DMS114 treated with DMSO at 0.1 percent for 48 hours (cell line): ENCODE data around the gene VPS13D.
"Not testable (repeated sequence)": the region's sequence is repeated elsewhere in the genome, so short reads cannot be mapped to it uniquely, and the experiment has no call there.

Source experiments
- DNase-seq: peaks from one replicate; lab custom pipeline; 2025; ENCODE audit not compliant: unreplicated experiment; lab: John Stamatoyannopoulos, UW

Gene VPS13D

DNA sequence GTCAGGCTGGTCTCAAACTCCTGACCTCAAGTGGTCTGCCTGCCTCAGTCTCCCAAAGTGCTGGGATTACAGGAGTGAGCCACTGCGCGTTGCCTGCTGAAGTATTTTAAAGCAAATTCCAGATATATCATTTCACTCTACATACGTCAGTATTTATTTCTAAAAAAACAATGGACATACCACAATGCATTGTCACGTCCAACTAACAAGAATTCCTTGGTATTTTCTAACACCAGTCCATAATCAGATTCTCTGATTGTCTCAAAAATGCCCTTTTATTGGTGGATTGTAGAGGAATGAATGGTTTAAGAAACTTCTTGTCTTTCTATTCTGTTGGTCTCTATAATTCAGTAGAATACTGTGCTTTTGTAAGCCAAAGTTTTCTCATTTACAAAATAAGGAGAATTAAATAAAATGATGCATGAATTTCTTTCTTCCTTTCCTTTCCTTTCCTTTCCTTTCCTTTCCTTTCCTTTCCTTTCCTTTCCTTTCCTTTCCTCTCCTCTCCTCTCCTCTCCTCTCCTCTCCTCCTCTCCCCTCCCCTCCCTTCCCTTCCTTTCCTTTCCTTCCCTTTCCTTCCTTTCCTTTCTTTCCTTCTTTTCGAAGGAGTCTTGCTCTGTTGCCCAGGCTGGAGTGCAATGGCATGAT is 55.8 kb downstream of the VPS13D start:
- no peak for DNase-seq

GRCh38 chr1:12287869-12288268 is 58.0 kb downstream of the VPS13D start:
- no peak for DNase-seq

DNA sequence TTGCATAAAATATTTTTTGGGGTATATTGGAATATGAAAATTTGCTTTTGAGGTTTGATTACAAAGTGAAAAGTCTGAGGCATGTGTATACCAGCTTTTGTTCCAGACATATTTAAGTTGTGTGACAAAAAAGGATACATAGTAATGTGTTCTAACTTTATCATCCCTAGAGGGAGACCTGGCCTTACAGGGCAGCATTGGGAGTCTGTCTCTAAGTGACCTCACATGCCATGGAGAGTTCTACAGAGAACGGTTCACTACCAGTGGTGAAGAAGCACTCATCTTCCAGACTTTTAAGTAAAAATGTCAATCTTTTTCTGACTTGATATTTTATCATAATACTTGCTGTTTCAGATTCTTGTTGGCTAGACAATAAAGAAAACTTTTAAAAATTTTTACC is 61.0 kb downstream of the VPS13D start:
- DNase-seq, result no peak

- no peak for DNase-seq
Measured at GRCh38 chr1:12293416-12293815, 63.6 kb downstream of the VPS13D start.

DNA sequence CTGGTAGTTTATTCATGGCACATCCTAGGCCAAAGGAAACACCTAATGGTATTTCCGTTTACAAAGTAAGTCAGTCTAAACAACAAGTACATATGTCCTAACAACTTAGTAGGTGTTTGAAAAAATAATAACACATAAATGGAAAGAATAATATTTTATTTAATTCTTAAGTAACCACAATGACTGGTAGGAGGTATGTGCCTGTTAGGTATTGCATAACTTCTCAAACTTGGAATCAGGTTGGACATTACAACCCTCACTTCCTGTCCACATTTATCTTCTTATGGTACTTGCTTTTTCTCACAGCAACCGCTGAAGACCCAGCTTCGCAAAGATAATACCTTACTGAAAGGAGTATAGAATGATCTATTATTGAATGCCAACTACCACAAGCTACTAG is 64.2 kb downstream of the VPS13D start:
- DNase-seq, result no peak

- DNase-seq, result no peak
Measured at GRCh38 chr1:12296016-12296415, 66.2 kb downstream of the VPS13D start.

DNA sequence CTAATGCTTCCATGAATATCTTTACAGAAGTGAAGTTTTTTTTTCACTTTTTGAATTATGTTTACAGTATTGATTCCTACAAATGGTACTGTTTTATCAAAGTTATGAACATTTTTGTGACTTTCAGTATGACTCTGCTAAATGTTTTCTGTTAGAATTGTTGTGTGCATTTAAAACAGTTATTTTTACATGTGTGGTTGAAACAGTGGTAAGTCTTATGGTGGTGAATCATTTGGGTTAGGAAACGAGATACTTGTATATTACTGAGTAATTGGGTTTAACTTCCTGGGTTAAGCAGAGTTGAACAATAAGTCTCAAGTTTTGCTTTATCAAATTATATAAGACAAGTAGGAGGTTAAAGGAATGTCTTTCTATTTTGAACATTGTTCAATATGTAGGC is 66.8 kb downstream of the VPS13D start:
- DNase-seq, result no peak

DNA sequence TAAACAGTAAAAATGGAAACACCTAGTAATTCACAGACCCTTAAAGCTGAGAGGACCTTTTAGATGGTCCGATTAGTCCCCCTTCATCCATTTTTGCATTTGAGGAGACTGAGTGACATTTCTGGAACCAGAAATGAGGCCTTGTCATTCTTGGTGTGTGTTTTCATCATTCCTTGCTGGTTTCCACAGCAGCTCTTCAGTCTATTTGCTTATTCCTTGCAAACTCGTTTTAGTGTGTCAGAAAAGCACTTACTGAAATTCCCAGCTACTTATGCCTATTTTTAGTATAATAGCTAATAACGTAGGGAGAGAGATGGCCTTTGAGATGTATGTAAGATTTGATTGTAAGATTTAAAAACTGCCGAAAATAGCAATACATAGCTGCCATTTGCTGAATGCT is 70.9 kb downstream of the VPS13D start:
- no peak for DNase-seq

DNA sequence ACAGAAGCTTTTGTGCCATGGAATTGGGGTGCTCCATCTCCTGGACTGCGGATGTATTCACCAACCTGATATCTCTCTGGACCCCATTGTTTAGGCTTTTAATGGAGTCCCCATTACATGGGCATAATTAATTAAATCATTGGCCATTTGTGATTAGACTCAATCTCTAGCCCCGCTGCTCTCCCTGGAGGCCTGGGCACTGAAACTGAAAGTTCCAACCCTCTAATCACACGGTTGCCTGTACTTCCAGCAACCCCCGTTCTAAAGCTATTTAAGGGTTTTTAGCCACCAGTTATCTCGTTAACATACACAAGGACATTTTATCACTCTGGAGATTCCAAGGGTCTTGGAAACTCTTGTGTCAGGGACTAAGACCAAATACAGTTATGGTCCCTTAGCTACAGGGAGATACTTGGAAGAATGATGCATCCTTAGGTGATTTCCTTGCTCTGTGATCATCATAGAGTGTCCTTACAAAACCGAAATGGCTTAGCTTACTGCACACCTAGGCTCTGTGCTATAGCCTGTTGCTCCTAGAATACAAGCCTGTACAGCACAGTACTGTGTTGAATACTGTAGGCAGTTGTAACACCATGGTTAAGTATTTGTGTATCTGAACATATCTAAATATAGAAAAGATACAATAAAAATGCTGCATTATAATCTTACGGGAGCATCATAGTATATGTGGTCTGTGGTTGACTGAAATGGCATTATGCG is 71.8 kb downstream of the VPS13D start:
- no peak for DNase-seq

GRCh38 chr1:12302798-12303447 is 73.1 kb downstream of the VPS13D start:
- no peak for DNase-seq

DNA sequence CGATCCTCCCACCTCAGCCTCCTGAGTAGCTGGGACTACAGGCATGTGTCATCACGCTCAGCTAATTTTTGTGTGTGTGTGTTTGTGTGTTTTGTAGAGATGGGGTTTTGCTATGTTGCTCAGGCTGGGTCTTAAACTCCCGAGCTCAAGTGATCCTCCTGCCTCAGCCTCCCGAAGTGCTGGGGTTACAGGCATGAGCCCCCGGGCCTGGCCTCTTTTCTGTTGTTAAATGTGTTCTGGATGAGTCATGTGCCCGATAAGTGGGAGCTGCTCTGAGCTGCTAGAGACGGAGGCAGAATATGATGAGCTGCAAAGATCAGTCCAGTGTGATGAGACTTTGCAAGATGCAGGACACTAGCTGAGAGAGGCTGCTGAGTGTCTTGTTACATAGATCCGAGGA is 75.5 kb downstream of the VPS13D start:
- DNase-seq, result no peak

- no peak for DNase-seq
Measured at GRCh38 chr1:12309783-12310742, 80.2 kb downstream of the VPS13D start.

- DNase-seq, result no peak
Measured at GRCh38 chr1:12314333-12314903, 84.6 kb downstream of the VPS13D start.

GRCh38 chr1:12315146-12315545 is 85.3 kb downstream of the VPS13D start:
- no peak for DNase-seq

GRCh38 chr1:12316331-12316730 is 86.5 kb downstream of the VPS13D start:
- no peak for DNase-seq

DNA sequence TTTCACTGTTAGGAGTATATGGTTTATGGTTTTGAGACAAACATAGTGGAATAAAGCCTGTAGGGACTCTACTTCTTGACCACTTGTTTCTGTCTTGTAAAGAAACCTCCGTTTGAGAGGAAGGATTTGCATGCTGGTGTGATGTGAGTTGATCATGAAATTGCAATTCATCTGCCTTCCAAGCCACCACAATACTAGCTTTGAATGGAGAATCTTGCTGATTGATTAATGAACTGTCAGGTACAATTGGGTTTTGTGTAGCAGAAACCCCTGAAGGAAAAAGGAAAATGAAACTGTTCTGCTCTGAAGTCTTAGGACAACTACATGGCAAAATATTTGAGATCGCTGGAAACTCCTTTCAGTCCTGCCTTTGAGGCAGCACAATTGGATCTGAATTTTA is 90.7 kb downstream of the VPS13D start:
- no peak for DNase-seq

GRCh38 chr1:12324423-12324822 is 94.6 kb downstream of the VPS13D start:
- no peak for DNase-seq

DNA sequence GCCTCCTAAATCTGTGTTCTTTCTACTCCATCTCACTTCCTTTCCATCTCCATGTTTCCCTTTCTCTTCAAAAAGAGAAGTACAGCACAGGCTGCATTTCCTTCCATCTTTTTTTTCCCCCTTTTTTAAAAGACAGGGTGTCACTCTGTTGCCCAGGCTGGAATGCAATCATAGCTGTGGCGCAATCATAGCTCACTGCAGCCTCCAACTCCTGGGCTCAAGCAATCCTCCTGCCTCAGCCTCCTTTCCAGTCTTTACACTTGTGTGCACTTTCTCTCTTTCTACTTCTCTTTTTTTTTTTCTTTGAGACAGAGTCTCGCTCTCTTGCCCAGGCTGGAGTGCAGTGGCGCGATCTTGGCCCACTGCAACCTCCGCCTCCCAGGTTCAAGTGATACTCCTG is 95.1 kb downstream of the VPS13D start:
- DNase-seq, result not testable (repeated sequence)

DNA sequence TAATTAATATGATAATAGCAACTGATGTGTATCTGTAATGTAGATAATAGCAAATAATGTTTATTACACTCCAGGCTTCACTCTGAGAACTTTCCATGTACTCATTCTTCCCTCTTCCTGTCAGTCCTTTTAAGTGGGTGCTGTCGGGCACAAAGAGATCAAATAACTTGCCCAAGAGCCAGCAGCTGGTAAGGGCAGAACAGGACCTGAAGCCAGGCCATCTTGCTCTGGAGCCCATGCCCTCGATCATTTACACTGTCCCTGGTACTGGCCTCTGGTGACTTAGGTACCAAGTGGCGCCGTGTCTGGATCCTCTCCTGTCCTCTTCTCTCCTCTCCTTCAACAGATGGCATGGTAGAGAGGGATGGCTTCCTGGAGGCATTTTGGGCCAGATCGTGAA is 97.2 kb downstream of the VPS13D start:
- no peak for DNase-seq

- no peak for DNase-seq
Measured at GRCh38 chr1:12327566-12327965, 97.7 kb downstream of the VPS13D start.
